Astrocyte (in vitro differentiated cells and primary cell): Measurements from ENCODE around the gene CDS1. TPM values are rescaled to one million over a fixed set of nuclear protein-coding genes. Genes with fewer than 3 reads are reported as not detected.

Experiments
- DNase-seq: peaks from one replicate; pipeline ENCODE4 v3.0.0-alpha.2; 2010; ENCODE audit warnings: low read depth
- FAIRE-seq: peaks from 2 replicates; lab custom pipeline; 2011; peaks lifted over from hg19 to GRCh38; lab: Jason Lieb, UNC
- H2AFZ ChIP-seq: 2 replicates; pipeline ENCODE4 v1.6.0; 2012; ENCODE audit warnings: low read depth, low read length, inconsistent platforms
- H3K27ac ChIP-seq: 2 replicates; pipeline ENCODE4 v1.5.1; 2011; ENCODE audit warnings: low read depth, low read length, inconsistent platforms
- H3K27me3 ChIP-seq: 2 replicates; pipeline ENCODE4 v1.6.0; 2011; ENCODE audit warnings: low read length, inconsistent platforms; ENCODE audit not compliant: insufficient read depth
- H3K36me3 ChIP-seq: 2 replicates; pipeline ENCODE4 v1.5.1; 2011; ENCODE audit warnings: low read length, inconsistent platforms; ENCODE audit not compliant: insufficient read depth
- H3K4me1 ChIP-seq: 2 replicates; pipeline ENCODE4 v1.5.1; 2011; ENCODE audit warnings: low read length, inconsistent platforms; ENCODE audit not compliant: insufficient read depth
- H3K4me2 ChIP-seq: 2 replicates; pipeline ENCODE4 v1.6.0; 2012; ENCODE audit warnings: low read length, inconsistent platforms
- H3K4me3 ChIP-seq: 2 replicates; pipeline ENCODE4 v1.5.1; 2011; ENCODE audit warnings: low read depth, mild to moderate bottlenecking, low read length, inconsistent platforms; ENCODE audit not compliant: insufficient read depth
- H3K79me2 ChIP-seq: 2 replicates; pipeline ENCODE4 v1.6.0; 2012; ENCODE audit warnings: mild to moderate bottlenecking, low read length, inconsistent platforms; ENCODE audit not compliant: insufficient read depth
- H3K9ac ChIP-seq: 2 replicates; pipeline ENCODE4 v1.6.0; 2012; ENCODE audit warnings: mild to moderate bottlenecking, low read length, inconsistent platforms
- H3K9me3 ChIP-seq: 2 replicates; pipeline ENCODE4 v1.5.1; 2012; ENCODE audit warnings: low read depth, mild to moderate bottlenecking, low read length, inconsistent platforms; ENCODE audit not compliant: insufficient read depth
- H4K20me1 ChIP-seq: 2 replicates; pipeline ENCODE4 v1.6.0; 2012; ENCODE audit warnings: low read length, inconsistent platforms; ENCODE audit not compliant: insufficient read depth
- H3K27ac Mint-ChIP-seq: one replicate; pipeline ENCODE4 v1.8.0; 2021; ENCODE audit warnings: mild to moderate bottlenecking, mixed read lengths; ENCODE audit not compliant: unreplicated experiment
- H3K27me3 Mint-ChIP-seq: one replicate; pipeline ENCODE4 v1.8.0; 2021; ENCODE audit warnings: low read depth, mixed read lengths; ENCODE audit not compliant: unreplicated experiment
- H3K36me3 Mint-ChIP-seq: one replicate; pipeline ENCODE4 v1.8.0; 2021; ENCODE audit warnings: low read depth, mixed read lengths; ENCODE audit not compliant: unreplicated experiment
- H3K4me1 Mint-ChIP-seq: one replicate; pipeline ENCODE4 v1.8.0; 2021; ENCODE audit warnings: low read depth, mixed read lengths; ENCODE audit not compliant: unreplicated experiment
- H3K4me3 Mint-ChIP-seq: one replicate; pipeline ENCODE4 v1.8.0; 2021; ENCODE audit warnings: mild to moderate bottlenecking, moderate library complexity, mixed read lengths; ENCODE audit not compliant: unreplicated experiment
- H3K9me3 Mint-ChIP-seq: one replicate; pipeline ENCODE4 v1.8.0; 2021; ENCODE audit warnings: mild to moderate bottlenecking, mixed read lengths; ENCODE audit not compliant: unreplicated experiment
- CTCF ChIP-seq: IDR thresholded peaks from 2 replicates; pipeline ENCODE4 v1.5.1; 2011; ENCODE audit warnings: low read depth, mild to moderate bottlenecking, inconsistent platforms, low read length, moderate library complexity; ENCODE audit not compliant: insufficient read depth
- EZH2 ChIP-seq: IDR thresholded peaks from 2 replicates; pipeline ENCODE4 v1.6.1; 2012; ENCODE audit warnings: mild to moderate bottlenecking, low read length, inconsistent platforms; ENCODE audit not compliant: insufficient read depth
- total RNA-seq: library from RNA; stranded (reverse); gene quantifications from 2 replicates; pipeline ENCODE4 v1.2.1, GENCODE V29; 2021

The CDS1 gene
- total RNA-seq, 1 donor from 2014 or later: 5.7 TPM

GRCh38 chr4:84614891-84615290 lies 32.0 kb downstream of the CDS1 start:
- H2AFZ ChIP-seq: no peak overlapping the region
- H3K9me3 ChIP-seq: no peaks in the 10 kb centered on the region
- H3K36me3 Mint-ChIP-seq: peaks cover 5% of the 10 kb centered on the region
- FAIRE-seq (no peak), DNase-seq (no peak)
- no peaks in the 10 kb centered on the region for H3K4me1 Mint-ChIP-seq
- H3K36me3 ChIP-seq: no peaks in the 10 kb centered on the region
- no peaks in the 10 kb centered on the region for H3K27me3 Mint-ChIP-seq
- no peaks in the 10 kb centered on the region for H4K20me1 ChIP-seq
- no peaks in the 10 kb centered on the region for H3K9me3 Mint-ChIP-seq
- H3K27me3 ChIP-seq: no peaks in the 10 kb centered on the region
- H3K79me2 ChIP-seq: no peaks in the 10 kb centered on the region
- no peak overlapping the region for H3K9ac ChIP-seq
- no peak overlapping the region for H3K27ac Mint-ChIP-seq
- H3K4me1 ChIP-seq: no peaks in the 10 kb centered on the region
- no peak overlapping the region for H3K27ac ChIP-seq
- no peak overlapping the region for H3K4me3 Mint-ChIP-seq
- H3K4me2 ChIP-seq: no peak overlapping the region
- no peak for TF ChIP-seq CTCF
- TF ChIP-seq EZH2: no peak
- H3K4me3 ChIP-seq: no peak overlapping the region

- Histone ChIP-seq H3K27me3 (no peaks in the 10 kb centered on the region), H3K4me3 (no peak overlapping the region), H3K4me1 (no peaks in the 10 kb centered on the region), H4K20me1 (no peaks in the 10 kb centered on the region), H3K79me2 (no peaks in the 10 kb centered on the region), H3K4me2 (no peak overlapping the region), H2AFZ (no peak overlapping the region), H3K27ac (no peak overlapping the region), H3K36me3 (no peaks in the 10 kb centered on the region), H3K9ac (no peak overlapping the region), H3K9me3 (no peaks in the 10 kb centered on the region)
- TF ChIP-seq EZH2 (no peak), CTCF (no peak)
- FAIRE-seq (no peak), DNase-seq (no peak)
- Mint-ChIP-seq H3K4me3 (no peak overlapping the region), H3K27ac (no peak overlapping the region), H3K9me3 (no peaks in the 10 kb centered on the region), H3K27me3 (no peaks in the 10 kb centered on the region), H3K36me3 (peaks cover under 1% of the 10 kb centered on the region), H3K4me1 (no peaks in the 10 kb centered on the region)
Measured at GRCh38 chr4:84615355-84615754, 32.4 kb downstream of the CDS1 start.

GRCh38 chr4:84622959-84623358 lies 40.0 kb downstream of the CDS1 start:
- DNase-seq (no peak), FAIRE-seq (no peak)
- Histone ChIP-seq H3K4me2 (no peak overlapping the region), H4K20me1 (no peaks in the 10 kb centered on the region), H3K27ac (no peak overlapping the region), H3K4me3 (no peak overlapping the region), H2AFZ (no peak overlapping the region), H3K4me1 (no peaks in the 10 kb centered on the region), H3K27me3 (no peaks in the 10 kb centered on the region), H3K79me2 (no peaks in the 10 kb centered on the region), H3K9me3 (no peaks in the 10 kb centered on the region), H3K36me3 (no peaks in the 10 kb centered on the region), H3K9ac (no peak overlapping the region)
- Mint-ChIP-seq H3K36me3 (no peaks in the 10 kb centered on the region), H3K27me3 (no peaks in the 10 kb centered on the region), H3K9me3 (no peaks in the 10 kb centered on the region), H3K4me3 (no peak overlapping the region), H3K27ac (no peak overlapping the region), H3K4me1 (peaks cover 4% of the 10 kb centered on the region)
- TF ChIP-seq EZH2: no peak
- TF ChIP-seq CTCF: no peak
